HG02623 (cell line): ENCODE measurements around the gene EVA1A.

Experiments used
- ATAC-seq: cut with Tn5 transposase; IDR thresholded peaks from one replicate; pipeline ENCODE4 v1.9.1; 2021; ENCODE audit warnings: moderate library complexity; ENCODE audit not compliant: unreplicated experiment

EVA1A gene

DNA sequence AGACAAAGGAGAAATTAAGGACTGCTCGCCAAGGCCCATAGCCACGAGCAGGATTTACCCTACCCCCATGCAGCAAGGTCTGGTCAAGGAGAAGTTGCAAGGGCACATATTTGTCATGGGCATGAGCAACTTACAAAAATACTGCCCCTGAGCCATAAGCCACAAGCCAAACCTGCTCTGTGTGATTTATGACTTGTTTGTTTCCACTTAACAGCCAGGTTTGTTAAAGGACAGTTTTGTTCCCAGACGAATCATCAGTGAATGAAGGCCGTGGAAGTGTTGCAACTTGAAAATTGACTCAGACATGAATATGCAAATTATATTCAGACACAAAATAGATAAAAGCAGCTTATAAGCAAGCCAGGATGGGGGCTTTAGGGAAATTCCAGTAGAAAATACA is 31.3 kb upstream of the EVA1A start:
- ATAC-seq = no peak

DNA sequence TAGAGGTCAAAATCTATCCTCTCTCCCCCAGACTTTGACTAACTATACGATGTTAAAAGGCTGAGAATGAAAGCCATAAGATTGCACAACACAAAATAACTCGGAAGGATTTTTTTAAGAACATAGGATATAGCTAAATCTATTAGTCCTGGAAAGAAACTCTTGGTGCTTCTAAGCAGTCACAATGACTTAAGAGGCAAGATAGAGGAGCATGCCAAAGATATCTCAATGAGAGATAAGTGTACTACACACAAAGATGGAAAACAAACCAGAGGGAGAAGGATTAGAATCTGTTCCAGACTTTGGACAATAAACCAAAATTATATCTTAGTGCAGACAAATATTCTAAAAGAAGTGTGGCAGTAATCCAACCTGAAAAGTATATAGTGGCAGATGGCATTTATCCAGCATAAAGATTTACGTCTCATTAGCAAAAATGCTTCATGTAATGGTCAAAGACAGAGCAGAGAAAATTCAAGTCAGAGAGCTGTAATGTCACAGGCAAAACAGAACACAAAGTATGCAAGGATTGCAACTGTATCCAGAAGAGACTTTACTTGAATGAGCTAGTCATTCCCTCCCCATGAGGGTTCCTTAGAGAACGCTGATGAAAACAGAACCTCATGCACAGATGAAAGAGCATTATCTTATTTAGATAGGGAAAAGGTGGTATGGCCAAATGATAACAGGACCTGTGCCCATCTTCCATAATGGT is 28.8 kb upstream of the EVA1A start:
- no peak for ATAC-seq

GRCh38 chr2:75587954-75588587 is 27.3 kb upstream of the EVA1A start:
- no peak for ATAC-seq

DNA sequence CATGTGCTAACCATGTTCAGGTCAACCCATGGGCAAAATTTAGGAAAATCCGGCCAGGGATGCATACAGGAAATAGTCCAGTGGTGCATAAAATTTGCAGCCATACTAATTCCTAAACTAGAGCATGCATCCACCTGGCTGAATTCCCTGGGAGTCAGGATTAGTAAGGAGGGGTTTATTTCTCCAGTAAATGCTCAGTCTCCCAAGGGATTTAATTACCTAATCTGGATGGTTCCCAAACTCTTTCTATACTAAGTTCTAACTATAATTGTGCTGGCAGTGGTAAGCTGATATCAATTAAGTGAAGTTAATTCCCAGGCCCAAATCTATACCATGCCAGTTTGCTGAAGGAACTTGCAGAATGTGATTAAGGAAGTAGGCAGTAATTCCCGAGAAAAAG is 26.2 kb upstream of the EVA1A start:
- ATAC-seq = no peak

GRCh38 chr2:75582840-75583239 is 22.1 kb upstream of the EVA1A start:
- ATAC-seq = no peak

DNA sequence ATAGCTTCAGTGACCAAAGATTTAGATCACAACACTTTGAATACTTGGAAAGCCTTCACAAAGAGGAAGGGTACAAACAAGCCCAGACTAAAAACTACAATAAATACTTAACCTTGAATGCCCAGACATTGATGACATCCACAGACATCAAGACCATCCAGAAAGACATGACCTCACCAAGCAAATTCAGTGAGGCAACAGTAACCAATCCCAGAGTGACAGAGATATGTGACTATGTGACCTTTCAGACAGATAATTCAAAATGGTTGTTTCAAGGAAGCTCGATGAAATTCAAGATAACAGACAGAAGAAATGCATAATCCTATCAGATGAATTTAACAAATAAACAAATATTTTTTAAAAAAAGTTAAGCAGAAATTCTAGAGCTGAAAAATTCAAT is 19.9 kb upstream of the EVA1A start:
- no peak for ATAC-seq

DNA sequence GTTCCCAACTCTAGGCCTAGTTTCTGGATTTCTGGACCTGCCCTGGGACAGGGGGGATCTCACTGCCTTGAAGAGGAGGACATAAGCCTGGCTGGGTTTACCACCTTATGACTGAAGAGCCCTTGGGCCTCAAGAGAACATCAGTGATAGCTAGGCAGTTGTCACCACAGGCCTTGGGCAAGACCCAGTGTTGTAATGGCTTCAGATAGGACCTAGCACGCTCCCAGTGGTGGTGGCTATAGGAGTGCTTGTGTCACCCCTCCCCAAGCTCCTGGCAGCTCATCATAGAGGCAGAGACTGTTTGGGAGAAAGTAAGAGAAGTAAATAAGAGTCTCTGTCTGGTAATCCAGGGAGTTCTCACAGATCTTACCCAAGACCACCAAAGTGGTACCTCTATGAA is 19.4 kb upstream of the EVA1A start:
- ATAC-seq = no peak

DNA sequence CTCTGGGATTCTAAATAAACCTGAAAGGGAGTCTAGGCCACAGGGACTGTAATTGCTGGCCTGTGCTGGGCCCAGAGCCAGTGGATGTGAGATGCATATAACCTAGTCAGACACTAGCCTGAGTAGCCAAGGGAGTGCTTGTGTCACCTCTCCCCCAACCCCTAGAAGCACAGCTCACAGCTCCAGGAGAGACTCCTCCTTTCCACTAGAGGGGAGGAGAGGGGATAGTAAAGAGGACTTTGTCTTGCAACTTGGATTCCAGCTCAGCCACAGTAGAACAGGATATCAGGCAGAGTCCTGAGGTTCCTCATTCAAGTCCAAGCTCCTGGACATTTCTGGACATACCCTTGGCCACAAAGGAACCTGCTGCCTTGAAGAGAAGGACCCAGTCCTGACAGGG is 18.4 kb upstream of the EVA1A start:
- ATAC-seq = no peak

DNA sequence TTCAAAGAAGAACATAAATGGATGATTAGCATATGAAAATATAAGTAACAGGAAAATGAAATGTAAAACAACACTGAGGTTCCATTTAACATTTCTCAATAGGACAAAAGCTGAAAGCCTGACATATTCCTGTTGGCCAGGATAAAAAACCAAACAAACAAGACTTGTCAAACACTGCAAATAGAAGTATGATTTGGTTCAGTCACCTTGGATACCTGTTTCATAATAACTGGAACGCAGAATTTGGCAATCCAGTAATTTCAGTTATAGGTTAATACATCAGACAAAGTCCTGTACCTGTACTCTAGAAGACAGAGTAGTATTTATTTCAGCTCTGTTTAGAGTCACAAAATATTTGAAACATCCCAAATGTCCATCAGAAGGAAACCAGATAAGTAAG is 16.5 kb upstream of the EVA1A start:
- ATAC-seq = no peak

DNA sequence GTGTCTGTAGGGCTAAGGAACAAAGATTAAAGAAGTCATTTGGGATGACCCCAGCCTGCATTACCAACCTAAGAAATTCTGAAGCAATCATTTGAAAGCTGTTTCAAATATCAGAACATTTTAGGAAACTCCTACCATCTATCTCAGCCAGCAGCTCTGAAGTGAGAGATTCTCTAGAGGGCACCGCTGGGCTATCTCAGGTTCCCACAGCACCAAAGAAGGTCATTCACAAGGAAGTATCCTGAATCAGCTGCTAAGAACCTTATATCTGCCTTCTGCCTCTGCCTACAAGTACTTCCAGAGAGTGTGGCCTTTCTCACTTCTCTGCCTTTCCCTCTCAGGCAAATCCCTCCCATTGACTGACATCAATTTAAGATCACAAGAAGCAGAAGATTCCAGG is 13.4 kb upstream of the EVA1A start:
- no peak for ATAC-seq

DNA sequence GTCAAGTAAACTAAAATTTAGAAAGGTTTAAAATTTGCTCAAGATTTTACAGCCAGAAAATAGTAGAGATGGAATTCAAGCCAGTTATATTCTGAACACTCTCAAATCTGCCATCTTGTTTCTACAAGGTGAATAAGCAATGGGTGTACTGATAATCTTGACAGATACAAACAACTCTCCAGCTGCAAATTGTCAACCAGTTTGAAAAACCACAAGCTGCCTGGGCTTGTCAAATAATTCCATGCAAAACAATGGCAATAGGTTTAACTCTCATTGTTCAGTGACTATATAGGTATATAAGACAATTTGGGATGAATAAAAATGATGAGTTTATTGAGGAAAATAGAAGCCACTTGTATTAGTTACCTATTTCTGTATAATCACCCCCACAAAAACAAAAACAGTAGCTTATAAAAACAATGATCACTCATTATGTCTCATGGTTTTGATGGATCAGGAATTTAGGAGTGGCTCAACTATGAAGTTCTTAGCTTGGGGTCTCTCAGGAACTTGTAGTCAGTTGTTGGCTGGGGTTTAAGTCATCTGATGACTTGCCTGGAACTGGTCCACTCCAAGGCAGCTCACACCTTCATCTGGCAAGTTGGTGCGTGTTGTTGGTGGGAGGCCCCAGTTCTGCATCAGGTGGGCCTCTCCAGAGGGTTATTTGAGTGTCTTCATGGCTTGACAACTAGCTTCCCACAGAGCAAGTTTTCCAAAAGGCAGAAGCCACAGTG is 12.6 kb upstream of the EVA1A start:
- no peak for ATAC-seq

DNA sequence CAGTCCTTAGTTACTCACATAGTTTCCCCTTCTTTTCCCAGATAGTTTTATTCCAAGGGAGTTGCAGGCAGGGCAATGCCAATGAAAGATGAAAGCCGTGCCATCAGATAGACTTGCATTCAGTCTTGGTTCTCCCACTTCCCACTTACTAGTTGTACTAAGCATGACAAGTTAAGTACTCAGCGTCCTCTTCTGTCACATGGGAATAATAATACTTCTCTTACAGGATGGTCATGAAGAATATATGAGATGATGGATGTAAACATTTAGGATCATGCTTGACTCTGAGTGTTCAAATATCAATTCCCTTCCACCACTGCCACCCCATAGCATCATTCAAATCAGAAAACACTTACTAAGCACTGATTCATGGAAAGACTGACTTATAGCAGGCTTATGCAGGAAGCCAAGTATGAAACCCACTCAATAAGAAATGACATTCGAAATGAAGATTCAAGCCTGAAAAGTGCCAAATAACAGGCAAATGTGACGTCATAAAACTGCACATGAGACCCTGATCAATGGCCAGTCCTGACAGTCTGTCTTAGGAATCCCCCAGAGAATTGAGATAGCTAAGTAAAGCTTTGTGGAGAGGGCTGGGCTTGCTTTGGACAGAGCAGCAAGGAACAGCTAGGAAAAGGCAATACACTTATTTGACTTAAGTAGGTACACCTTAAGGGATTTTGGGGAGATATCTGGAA is 11.1 kb upstream of the EVA1A start:
- ATAC-seq = no peak

GRCh38 chr2:75570948-75571729 is 10.4 kb upstream of the EVA1A start:
- ATAC-seq = no peak

DNA sequence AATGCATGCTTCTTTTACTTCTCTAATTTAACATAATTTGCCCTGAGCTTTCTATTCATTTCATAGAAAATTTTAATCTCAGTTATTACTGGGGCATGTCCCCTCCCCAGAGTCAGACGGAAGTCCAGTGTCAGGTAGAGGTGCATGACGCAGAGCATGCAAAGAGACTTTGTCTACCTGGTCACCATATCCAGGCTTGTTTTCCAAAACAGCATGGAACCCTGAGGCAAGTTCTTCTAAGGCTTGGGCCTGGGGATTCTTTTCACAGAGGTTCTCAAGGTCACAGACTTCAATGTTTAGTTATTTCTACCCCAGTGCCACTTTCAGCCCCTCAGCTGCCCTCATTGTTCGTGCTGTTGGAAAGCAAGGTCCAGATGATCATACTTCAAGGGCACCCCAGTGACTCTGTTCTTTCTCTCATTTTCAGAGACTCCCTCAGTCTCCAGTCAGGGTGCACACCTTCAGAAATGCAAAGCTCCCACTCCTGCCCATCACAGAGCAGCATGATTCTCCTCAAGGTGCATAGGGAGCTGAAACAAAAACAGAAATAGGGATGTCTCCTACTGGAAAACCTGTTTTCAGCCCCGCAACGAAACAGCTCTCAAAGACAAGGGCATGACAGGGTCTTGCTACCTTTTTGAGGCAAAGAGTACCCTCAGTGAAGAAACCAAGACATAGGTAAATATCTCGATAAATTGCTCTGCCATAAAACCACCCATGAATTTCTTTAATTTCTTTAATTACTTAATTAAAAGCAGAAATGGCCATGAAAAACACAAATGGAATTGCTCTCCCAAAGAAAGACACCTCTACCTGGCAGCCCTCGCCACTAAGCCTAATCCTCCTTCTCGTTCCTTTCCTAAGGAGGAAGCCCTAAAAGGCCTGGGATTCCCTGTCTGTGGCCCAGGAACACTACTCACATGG is 9.5 kb upstream of the EVA1A start:
- ATAC-seq = no peak

DNA sequence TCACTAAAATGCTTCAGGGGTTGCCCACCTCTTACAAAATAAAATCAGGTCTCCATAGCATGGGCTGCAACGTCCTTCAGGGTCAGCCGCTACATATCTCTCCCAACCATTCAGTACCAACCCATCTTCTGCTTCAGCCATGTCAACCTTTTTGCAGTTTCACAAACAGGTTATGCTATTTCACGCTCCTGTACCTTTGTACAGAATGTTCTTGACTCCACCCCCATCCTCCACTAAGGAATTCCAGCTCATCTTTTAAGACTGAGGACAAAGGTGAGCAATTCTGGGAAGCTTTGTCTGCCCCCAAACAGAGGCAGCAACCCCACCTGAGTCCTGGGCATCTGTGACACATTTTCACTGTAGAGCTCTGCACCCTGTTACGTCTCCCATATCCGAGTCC is 8.8 kb upstream of the EVA1A start:
- ATAC-seq = no peak

DNA sequence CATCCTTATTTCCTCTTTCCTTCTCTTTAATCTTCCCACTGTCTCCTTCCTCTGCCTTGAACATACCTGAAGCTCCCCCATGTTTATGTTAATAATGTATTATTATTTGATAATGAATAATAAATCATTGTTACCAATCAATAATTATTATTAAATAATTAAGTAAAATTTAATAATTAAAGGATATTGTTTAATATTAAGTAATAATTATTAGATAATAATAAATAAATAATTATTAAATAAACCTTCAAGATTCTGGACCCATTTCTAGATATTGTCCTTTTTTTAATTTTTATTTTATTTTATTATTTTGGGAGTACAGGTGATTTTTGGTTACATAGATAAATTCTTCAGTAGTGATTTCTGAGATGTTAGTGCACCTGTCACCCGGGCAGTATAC is 7.4 kb upstream of the EVA1A start:
- no peak for ATAC-seq

DNA sequence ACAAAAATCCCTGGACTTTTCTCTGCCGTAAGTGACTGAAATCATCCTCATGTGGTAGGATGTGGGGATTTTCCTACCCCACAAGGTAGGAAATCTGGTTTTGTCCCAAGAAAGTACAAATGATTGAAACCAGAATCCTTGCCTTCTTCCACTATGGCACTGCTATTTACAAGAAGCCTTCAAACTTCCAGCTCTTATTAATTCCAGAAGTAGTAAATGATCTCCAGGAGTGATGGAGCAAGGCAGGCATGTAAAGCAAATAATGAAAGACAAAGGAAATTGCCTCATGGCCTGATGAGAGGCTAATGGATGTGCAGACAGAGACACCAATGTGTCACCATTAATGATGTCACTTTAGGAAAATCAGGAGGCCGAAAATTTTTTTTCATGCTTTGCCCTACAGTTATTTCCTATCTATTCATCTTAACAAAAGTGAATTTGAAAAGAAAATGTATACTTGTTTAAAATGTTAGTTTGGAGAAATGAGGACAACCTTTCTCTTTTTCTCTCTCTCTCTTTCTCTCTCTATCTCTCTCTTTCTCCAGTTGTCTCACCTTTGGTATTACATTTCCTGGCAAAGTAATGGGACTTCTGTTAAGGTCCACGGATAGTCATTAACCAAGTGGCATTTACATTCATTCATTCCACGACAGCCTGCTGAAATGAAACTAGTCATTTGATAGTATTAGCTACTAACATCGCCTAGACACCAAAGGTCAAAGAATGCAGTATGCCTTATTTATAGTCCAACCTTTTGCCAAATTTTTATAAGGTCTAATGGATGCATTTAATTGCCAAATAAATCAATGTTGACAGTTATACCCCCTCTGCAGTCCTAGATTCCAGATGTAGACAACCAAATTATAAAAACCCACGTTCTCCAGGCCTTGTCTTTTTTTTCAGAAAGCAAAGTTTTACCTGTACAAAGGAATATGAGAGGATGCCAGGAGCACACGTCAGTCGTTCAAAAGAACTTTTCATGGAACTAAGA is 5.0 kb upstream of the EVA1A start:
- ATAC-seq = no peak

GRCh38 chr2:75564713-75565359 is 4.1 kb upstream of the EVA1A start:
- no peak for ATAC-seq
